Astrocyte (in vitro differentiated cells and primary cell): ENCODE results near the gene APBB2. TPM values are rescaled to one million over a fixed set of nuclear protein-coding genes. Genes with fewer than 3 reads are reported as not detected.
A peak's percentile ranks its signal among the peaks of the same experiment; 100 is the strongest.

ENCODE experiments used
- DNase-seq: peaks from one replicate; pipeline ENCODE4 v3.0.0-alpha.2; 2010; ENCODE audit warnings: low read depth
- FAIRE-seq: peaks from 2 replicates; lab custom pipeline; 2011; peaks lifted over from hg19 to GRCh38; lab: Jason Lieb, UNC
- H2AFZ ChIP-seq: 2 replicates; pipeline ENCODE4 v1.6.0; 2012; ENCODE audit warnings: low read depth, low read length, inconsistent platforms
- H3K27ac ChIP-seq: 2 replicates; pipeline ENCODE4 v1.5.1; 2011; ENCODE audit warnings: low read depth, low read length, inconsistent platforms
- H3K27me3 ChIP-seq: 2 replicates; pipeline ENCODE4 v1.6.0; 2011; ENCODE audit warnings: low read length, inconsistent platforms; ENCODE audit not compliant: insufficient read depth
- H3K36me3 ChIP-seq: 2 replicates; pipeline ENCODE4 v1.5.1; 2011; ENCODE audit warnings: low read length, inconsistent platforms; ENCODE audit not compliant: insufficient read depth
- H3K4me1 ChIP-seq: 2 replicates; pipeline ENCODE4 v1.5.1; 2011; ENCODE audit warnings: low read length, inconsistent platforms; ENCODE audit not compliant: insufficient read depth
- H3K4me2 ChIP-seq: 2 replicates; pipeline ENCODE4 v1.6.0; 2012; ENCODE audit warnings: low read length, inconsistent platforms
- H3K4me3 ChIP-seq: 2 replicates; pipeline ENCODE4 v1.5.1; 2011; ENCODE audit warnings: low read depth, mild to moderate bottlenecking, low read length, inconsistent platforms; ENCODE audit not compliant: insufficient read depth
- H3K79me2 ChIP-seq: 2 replicates; pipeline ENCODE4 v1.6.0; 2012; ENCODE audit warnings: mild to moderate bottlenecking, low read length, inconsistent platforms; ENCODE audit not compliant: insufficient read depth
- H3K9ac ChIP-seq: 2 replicates; pipeline ENCODE4 v1.6.0; 2012; ENCODE audit warnings: mild to moderate bottlenecking, low read length, inconsistent platforms
- H3K9me3 ChIP-seq: 2 replicates; pipeline ENCODE4 v1.5.1; 2012; ENCODE audit warnings: low read depth, mild to moderate bottlenecking, low read length, inconsistent platforms; ENCODE audit not compliant: insufficient read depth
- H4K20me1 ChIP-seq: 2 replicates; pipeline ENCODE4 v1.6.0; 2012; ENCODE audit warnings: low read length, inconsistent platforms; ENCODE audit not compliant: insufficient read depth
- H3K27ac Mint-ChIP-seq: one replicate; pipeline ENCODE4 v1.8.0; 2021; ENCODE audit warnings: mild to moderate bottlenecking, mixed read lengths; ENCODE audit not compliant: unreplicated experiment
- H3K27me3 Mint-ChIP-seq: one replicate; pipeline ENCODE4 v1.8.0; 2021; ENCODE audit warnings: low read depth, mixed read lengths; ENCODE audit not compliant: unreplicated experiment
- H3K36me3 Mint-ChIP-seq: one replicate; pipeline ENCODE4 v1.8.0; 2021; ENCODE audit warnings: low read depth, mixed read lengths; ENCODE audit not compliant: unreplicated experiment
- H3K4me1 Mint-ChIP-seq: one replicate; pipeline ENCODE4 v1.8.0; 2021; ENCODE audit warnings: low read depth, mixed read lengths; ENCODE audit not compliant: unreplicated experiment
- H3K4me3 Mint-ChIP-seq: one replicate; pipeline ENCODE4 v1.8.0; 2021; ENCODE audit warnings: mild to moderate bottlenecking, moderate library complexity, mixed read lengths; ENCODE audit not compliant: unreplicated experiment
- H3K9me3 Mint-ChIP-seq: one replicate; pipeline ENCODE4 v1.8.0; 2021; ENCODE audit warnings: mild to moderate bottlenecking, mixed read lengths; ENCODE audit not compliant: unreplicated experiment
- CTCF ChIP-seq: IDR thresholded peaks from 2 replicates; pipeline ENCODE4 v1.5.1; 2011; ENCODE audit warnings: low read depth, mild to moderate bottlenecking, inconsistent platforms, low read length, moderate library complexity; ENCODE audit not compliant: insufficient read depth
- EZH2 ChIP-seq: IDR thresholded peaks from 2 replicates; pipeline ENCODE4 v1.6.1; 2012; ENCODE audit warnings: mild to moderate bottlenecking, low read length, inconsistent platforms; ENCODE audit not compliant: insufficient read depth
- total RNA-seq: library from RNA; stranded (reverse); gene quantifications from 2 replicates; pipeline ENCODE4 v1.2.1, GENCODE V29; 2021

The APBB2 gene
- total RNA-seq, 1 donor from 2014 or later, result 173 TPM

- Histone ChIP-seq H3K4me2 (peak overlapping the region; percentile 47), H3K79me2 (peaks cover 100% of the 10 kb centered on the region)
- peak overlapping the region; percentile 60 for H3K4me3 Mint-ChIP-seq
Measured at GRCh38 chr4:41209187-41209586, 5.2 kb downstream of the APBB2 start.

GRCh38 chr4:41207291-41207831, 7.0 kb downstream of the APBB2 start:
- H3K27ac Mint-ChIP-seq, result peak overlapping the region; percentile 98
- no peak overlapping the region for H3K4me2 ChIP-seq
- peaks cover 7% of the 10 kb centered on the region for H3K36me3 Mint-ChIP-seq
- peaks cover 46% of the 10 kb centered on the region for H4K20me1 ChIP-seq
- no peaks in the 10 kb centered on the region for H3K27me3 ChIP-seq
- no peak overlapping the region for H2AFZ ChIP-seq
- H3K27me3 Mint-ChIP-seq, result no peaks in the 10 kb centered on the region
- H3K79me2 ChIP-seq, result peaks cover 100% of the 10 kb centered on the region
- TF ChIP-seq EZH2, result no peak
- no peak for TF ChIP-seq CTCF
- no peaks in the 10 kb centered on the region for H3K36me3 ChIP-seq
- peaks cover 78% of the 10 kb centered on the region for H3K4me1 Mint-ChIP-seq
- H3K9me3 Mint-ChIP-seq, result no peaks in the 10 kb centered on the region
- no peak overlapping the region for H3K27ac ChIP-seq
- H3K9me3 ChIP-seq, result no peaks in the 10 kb centered on the region
- no peak overlapping the region for H3K9ac ChIP-seq
- DNase-seq (no peak), FAIRE-seq (no peak)
- peak overlapping the region; percentile 47 for H3K4me3 Mint-ChIP-seq
- no peak overlapping the region for H3K4me3 ChIP-seq
- H3K4me1 ChIP-seq, result peaks cover 52% of the 10 kb centered on the region

More at GRCh38 chr4:41209187-41209586, 5.2 kb downstream of the APBB2 start:
- H3K36me3 ChIP-seq, result no peaks in the 10 kb centered on the region
- no peak for FAIRE-seq
- Mint-ChIP-seq H3K27me3 (no peaks in the 10 kb centered on the region), H3K4me1 (peaks cover 64% of the 10 kb centered on the region), H3K36me3 (peaks cover 7% of the 10 kb centered on the region), H3K27ac (peak overlapping the region; percentile 97), H3K9me3 (no peaks in the 10 kb centered on the region)
- peak; percentile 47 for DNase-seq
- H3K4me3 ChIP-seq, result no peak overlapping the region
- no peaks in the 10 kb centered on the region for H3K27me3 ChIP-seq
- H4K20me1 ChIP-seq, result peaks cover 48% of the 10 kb centered on the region
- no peak overlapping the region for H2AFZ ChIP-seq
- no peak overlapping the region for H3K9ac ChIP-seq
- no peaks in the 10 kb centered on the region for H3K9me3 ChIP-seq
- H3K4me1 ChIP-seq, result peaks cover 42% of the 10 kb centered on the region
- TF ChIP-seq CTCF, result no peak
- TF ChIP-seq EZH2, result no peak
- H3K27ac ChIP-seq, result peak overlapping the region; percentile 55

- peaks cover 100% of the 10 kb centered on the region for H3K79me2 ChIP-seq
- peaks cover 39% of the 10 kb centered on the region for H4K20me1 ChIP-seq
- H3K4me1 ChIP-seq, result peaks cover 47% of the 10 kb centered on the region
- peak overlapping the region; percentile 43 for H3K4me3 Mint-ChIP-seq
- H3K27me3 Mint-ChIP-seq, result no peaks in the 10 kb centered on the region
- DNase-seq, result no peak
- TF ChIP-seq EZH2 (no peak), CTCF (no peak)
- peaks cover 7% of the 10 kb centered on the region for H3K36me3 Mint-ChIP-seq
- no peaks in the 10 kb centered on the region for H3K27me3 ChIP-seq
- no peak overlapping the region for H2AFZ ChIP-seq
- H3K9ac ChIP-seq, result no peak overlapping the region
- H3K27ac Mint-ChIP-seq, result peak overlapping the region; percentile 82
- H3K9me3 ChIP-seq, result no peaks in the 10 kb centered on the region
- FAIRE-seq, result peak; percentile 49
- no peak overlapping the region for H3K4me3 ChIP-seq
- peaks cover 85% of the 10 kb centered on the region for H3K4me1 Mint-ChIP-seq
- H3K9me3 Mint-ChIP-seq, result no peaks in the 10 kb centered on the region
- H3K4me2 ChIP-seq, result peak overlapping the region; percentile 10
- no peaks in the 10 kb centered on the region for H3K36me3 ChIP-seq
- H3K27ac ChIP-seq, result no peak overlapping the region
Measured at GRCh38 chr4:41205854-41206460, 8.4 kb downstream of the APBB2 start.
